ENCODE measurements around the gene UMODL1. TPM values are rescaled to one million over a fixed set of nuclear protein-coding genes. Genes with fewer than 3 reads are reported as not detected.
A peak's percentile ranks its signal among the peaks of the same experiment; 100 is the strongest.

The UMODL1 gene
- total and polyA plus RNA-seq, 2 donors (not counting 1 experiment from before 2014, with no cell fraction given), result not detected

- DNase-seq (ENCODE audit: low read depth in 2 of 2), result no peak
- no peak overlapping the region for H3K4me3 ChIP-seq (replicated peaks in 1 of 4; ENCODE audit: control extremely low read depth in 1 of 4, insufficient read depth in 1 of 4, low read depth in 3 of 4, low read length in 4 of 4)
- H3K36me3 ChIP-seq (ENCODE audit: control insufficient read depth, insufficient read depth, low read length), result no peaks in the 10 kb centered on the region
- H3K9ac ChIP-seq (ENCODE audit: insufficient read depth, low read length), result no peak overlapping the region
- H3K9me3 ChIP-seq (ENCODE audit: control insufficient read depth, insufficient read depth, low read depth, low read length), result no peaks in the 10 kb centered on the region
- H3K4me1 ChIP-seq (ENCODE audit: control insufficient read depth, extremely low read depth, insufficient read depth, low read length), result peaks cover 10% of the 10 kb centered on the region
- no peak overlapping the region for H3K4me2 ChIP-seq (ENCODE audit: extremely low read depth, insufficient read depth, low read length)
- H2AFZ ChIP-seq (ENCODE audit: low read length), result no peak overlapping the region
- no peaks in the 10 kb centered on the region for H4K20me1 ChIP-seq (ENCODE audit: control insufficient read depth, extremely low read depth, insufficient read depth, low read length)
- no peaks in the 10 kb centered on the region for H3K79me2 ChIP-seq (ENCODE audit: control insufficient read depth, insufficient read depth, low read length)
- H3K27ac ChIP-seq (ENCODE audit: insufficient read depth, low read length), result no peak overlapping the region
- TF ChIP-seq CTCF (conservative IDR thresholded peaks at IDR 0.05 in 1 of 2, IDR thresholded peaks at IDR 0.05 in 1 of 2; ENCODE audit: low read depth in 1 of 2, low read length in 2 of 2) (no peak), EZH2 (IDR thresholded peaks at IDR 0.05; ENCODE audit: low read length, missing control alignments) (no peak)
- H3K27me3 ChIP-seq (ENCODE audit: control insufficient read depth, insufficient read depth, low read length), result peaks cover 4% of the 10 kb centered on the region
Measured at GRCh38 chr21:42022906-42023305, 48.2 kb upstream of the UMODL1 start.

- peak; percentile 79 to 83 for DNase-seq (ENCODE audit: low read depth in 2 of 2)
- no peaks in the 10 kb centered on the region for H3K79me2 ChIP-seq (ENCODE audit: control insufficient read depth, insufficient read depth, low read length)
- peak overlapping the region; percentile 70 for H3K4me2 ChIP-seq (ENCODE audit: extremely low read depth, insufficient read depth, low read length)
- H3K27me3 ChIP-seq (ENCODE audit: control insufficient read depth, insufficient read depth, low read length), result peaks cover 6% of the 10 kb centered on the region
- no peak overlapping the region for H3K4me3 ChIP-seq (replicated peaks in 1 of 4; ENCODE audit: control extremely low read depth in 1 of 4, insufficient read depth in 1 of 4, low read depth in 3 of 4, low read length in 4 of 4)
- H2AFZ ChIP-seq (ENCODE audit: low read length), result peak overlapping the region; percentile 20
- peak overlapping the region; percentile 57 for H3K27ac ChIP-seq (ENCODE audit: insufficient read depth, low read length)
- H3K36me3 ChIP-seq (ENCODE audit: control insufficient read depth, insufficient read depth, low read length), result no peaks in the 10 kb centered on the region
- H3K4me1 ChIP-seq (ENCODE audit: control insufficient read depth, extremely low read depth, insufficient read depth, low read length), result peaks cover 10% of the 10 kb centered on the region
- TF ChIP-seq CTCF (conservative IDR thresholded peaks at IDR 0.05 in 1 of 2, IDR thresholded peaks at IDR 0.05 in 1 of 2; ENCODE audit: low read depth in 1 of 2, low read length in 2 of 2) (no peak), EZH2 (IDR thresholded peaks at IDR 0.05; ENCODE audit: low read length, missing control alignments) (no peak)
- peak overlapping the region; percentile 20 for H3K9ac ChIP-seq (ENCODE audit: insufficient read depth, low read length)
- H3K9me3 ChIP-seq (ENCODE audit: control insufficient read depth, insufficient read depth, low read depth, low read length), result no peaks in the 10 kb centered on the region
- no peaks in the 10 kb centered on the region for H4K20me1 ChIP-seq (ENCODE audit: control insufficient read depth, extremely low read depth, insufficient read depth, low read length)
Measured at GRCh38 chr21:42025376-42026081, 45.6 kb upstream of the UMODL1 start.

- Histone ChIP-seq H3K9me3 (ENCODE audit: control insufficient read depth, insufficient read depth, low read depth, low read length) (no peaks in the 10 kb centered on the region), H3K36me3 (ENCODE audit: control insufficient read depth, insufficient read depth, low read length) (no peaks in the 10 kb centered on the region), H3K27ac (ENCODE audit: insufficient read depth, low read length) (peak overlapping the region; percentile 57), H3K4me2 (ENCODE audit: extremely low read depth, insufficient read depth, low read length) (peak overlapping the region; percentile 54), H3K4me3 (replicated peaks in 1 of 4; ENCODE audit: control extremely low read depth in 1 of 4, insufficient read depth in 1 of 4, low read depth in 3 of 4, low read length in 4 of 4) (no peak overlapping the region), H4K20me1 (ENCODE audit: control insufficient read depth, extremely low read depth, insufficient read depth, low read length) (no peaks in the 10 kb centered on the region), H2AFZ (ENCODE audit: low read length) (no peak overlapping the region), H3K79me2 (ENCODE audit: control insufficient read depth, insufficient read depth, low read length) (no peaks in the 10 kb centered on the region), H3K9ac (ENCODE audit: insufficient read depth, low read length) (no peak overlapping the region), H3K4me1 (ENCODE audit: control insufficient read depth, extremely low read depth, insufficient read depth, low read length) (peaks cover 10% of the 10 kb centered on the region), H3K27me3 (ENCODE audit: control insufficient read depth, insufficient read depth, low read length) (peaks cover 6% of the 10 kb centered on the region)
- no peak for TF ChIP-seq CTCF (conservative IDR thresholded peaks at IDR 0.05 in 1 of 2, IDR thresholded peaks at IDR 0.05 in 1 of 2; ENCODE audit: low read depth in 1 of 2, low read length in 2 of 2)
- TF ChIP-seq EZH2 (IDR thresholded peaks at IDR 0.05; ENCODE audit: low read length, missing control alignments), result no peak
- no peak for DNase-seq (ENCODE audit: low read depth in 2 of 2)
Measured at GRCh38 chr21:42026082-42026435, 45.1 kb upstream of the UMODL1 start.

All from fibroblast of lung (primary cell).